ENCODE results near the gene GRHL1. TPM values are rescaled to one million over a fixed set of nuclear protein-coding genes. Genes with fewer than 3 reads are reported as not detected.

GRHL1 gene
- total RNA-seq, 1 experiment from 2014 or later = 2.5 TPM

DNA sequence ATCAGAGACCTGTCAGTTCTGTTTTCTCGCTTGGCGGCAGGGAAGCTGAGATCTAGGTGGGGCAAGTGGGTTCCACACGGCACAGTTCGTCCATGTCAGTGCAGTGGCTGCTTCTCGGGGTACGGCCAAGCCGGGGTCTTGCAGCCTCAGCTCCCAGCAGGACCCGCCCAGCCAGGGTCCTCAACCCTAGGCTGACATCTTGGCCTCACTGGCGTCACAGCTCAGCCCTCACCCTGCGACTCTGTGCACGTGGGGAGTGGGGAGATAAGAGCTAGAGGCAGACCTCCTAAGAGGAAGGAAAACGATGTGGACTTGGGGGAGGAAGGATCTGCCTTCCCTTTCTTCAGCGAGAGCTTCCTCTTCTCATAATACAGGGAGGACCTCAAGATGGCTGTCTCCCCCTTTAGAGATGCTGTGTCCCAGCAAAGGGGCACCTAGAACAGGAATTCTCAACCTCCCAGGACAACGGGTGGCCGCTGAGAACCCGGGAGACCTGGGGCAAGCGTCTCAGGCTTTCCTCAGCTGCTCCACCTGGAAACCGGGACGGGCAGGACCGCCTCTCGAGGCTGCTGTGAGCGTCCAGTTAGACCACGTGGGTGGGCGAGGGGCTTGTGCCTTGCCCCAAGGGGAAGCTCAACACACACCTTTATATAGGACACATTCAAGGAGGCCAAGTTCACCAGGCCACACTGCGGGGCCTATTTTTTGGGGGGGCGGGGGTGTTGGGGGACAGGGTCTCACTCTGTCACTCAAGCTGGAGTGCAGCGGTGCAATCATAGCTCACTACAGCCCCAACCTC, 68.3 kb downstream of the GRHL1 start:
- TF ChIP-seq, protein P1, sequence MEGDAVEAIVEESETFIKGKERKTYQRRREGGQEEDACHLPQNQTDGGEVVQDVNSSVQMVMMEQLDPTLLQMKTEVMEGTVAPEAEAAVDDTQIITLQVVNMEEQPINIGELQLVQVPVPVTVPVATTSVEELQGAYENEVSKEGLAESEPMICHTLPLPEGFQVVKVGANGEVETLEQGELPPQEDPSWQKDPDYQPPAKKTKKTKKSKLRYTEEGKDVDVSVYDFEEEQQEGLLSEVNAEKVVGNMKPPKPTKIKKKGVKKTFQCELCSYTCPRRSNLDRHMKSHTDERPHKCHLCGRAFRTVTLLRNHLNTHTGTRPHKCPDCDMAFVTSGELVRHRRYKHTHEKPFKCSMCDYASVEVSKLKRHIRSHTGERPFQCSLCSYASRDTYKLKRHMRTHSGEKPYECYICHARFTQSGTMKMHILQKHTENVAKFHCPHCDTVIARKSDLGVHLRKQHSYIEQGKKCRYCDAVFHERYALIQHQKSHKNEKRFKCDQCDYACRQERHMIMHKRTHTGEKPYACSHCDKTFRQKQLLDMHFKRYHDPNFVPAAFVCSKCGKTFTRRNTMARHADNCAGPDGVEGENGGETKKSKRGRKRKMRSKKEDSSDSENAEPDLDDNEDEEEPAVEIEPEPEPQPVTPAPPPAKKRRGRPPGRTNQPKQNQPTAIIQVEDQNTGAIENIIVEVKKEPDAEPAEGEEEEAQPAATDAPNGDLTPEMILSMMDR (conservative IDR thresholded peaks at IDR 0.05) = peak; percentile 20; the same call in 1 of the 3 replicates
- Histone ChIP-seq H3K23ac (ENCODE audit: insufficient read length, low read depth, low read length) (no peak overlapping the region), H3K9me3 (ENCODE audit: control insufficient read depth, low read depth, low read length) (no peaks in the 10 kb centered on the region), H3K18ac (ENCODE audit: insufficient read length, low read depth, low read length) (no peak overlapping the region), H3T11ph (ENCODE audit: low read length) (no peak overlapping the region), H4K91ac (ENCODE audit: insufficient read length, low read depth, low read length) (no peak overlapping the region), H3K4me2 (ENCODE audit: insufficient read depth, insufficient read length, low read length) (no peak overlapping the region), H4K5ac (ENCODE audit: insufficient read length, low read depth, low read length) (no peak overlapping the region), H3K14ac (ENCODE audit: insufficient read depth, low read length) (no peak overlapping the region), H3K23me2 (ENCODE audit: insufficient read length, low read depth, low read length, poor library complexity, severe bottlenecking) (peaks cover 4% of the 10 kb centered on the region), H3K9ac (ENCODE audit: extremely low read depth, insufficient read length, low read length) (no peak overlapping the region), H4K20me1 (ENCODE audit: control insufficient read depth, insufficient read depth, insufficient read length) (no peaks in the 10 kb centered on the region), H3K4me1 (ENCODE audit: insufficient read depth, low read length) (no peaks in the 10 kb centered on the region), H2BK12ac (ENCODE audit: insufficient read length, low read depth, low read length) (no peak overlapping the region), H2BK120ac (ENCODE audit: low read depth, low read length, poor library complexity, severe bottlenecking) (no peak overlapping the region), H2BK20ac (ENCODE audit: low read depth, low read length, poor library complexity, severe bottlenecking) (no peak overlapping the region), H3K56ac (ENCODE audit: insufficient read length, low read depth, low read length) (no peak overlapping the region), H2BK15ac (ENCODE audit: low read depth, low read length) (no peak overlapping the region), H2BK5ac (ENCODE audit: insufficient read length, low read length) (no peak overlapping the region), H3K27me3 (ENCODE audit: insufficient read depth, low read length) (no peaks in the 10 kb centered on the region), H4K8ac (replicated peaks; ENCODE audit: insufficient read length, low read depth, low read length) (no peak overlapping the region), H3K27ac (ENCODE audit: insufficient read length, low read depth, low read length) (no peak overlapping the region), H3K79me2 (ENCODE audit: insufficient read depth, low read length) (no peaks in the 10 kb centered on the region), H3K4ac (ENCODE audit: low read depth, low read length) (no peak overlapping the region), H2AK5ac (ENCODE audit: insufficient read length, low read length) (no peak overlapping the region), H2AFZ (ENCODE audit: low read length) (no peak overlapping the region), H3K79me1 (ENCODE audit: insufficient read depth, low read depth, low read length, poor library complexity, severe bottlenecking) (no peaks in the 10 kb centered on the region)
- H3K9me3 Mint-ChIP-seq = no peaks in the 10 kb centered on the region
- H3K4me1 Mint-ChIP-seq = no peaks in the 10 kb centered on the region
- DNase-seq = no peak
- peaks cover 15% of the 10 kb centered on the region for H3K27me3 Mint-ChIP-seq (ENCODE audit: low read depth)
- no peak overlapping the region for H3K4me3 Mint-ChIP-seq
- H3K36me3 Mint-ChIP-seq (ENCODE audit: insufficient read depth in 1 of 3, low read depth in 3 of 3) = no peaks in the 10 kb centered on the region; a peak in 1 of 7 replicates
- no CpG with 5 or more reads among the region's 27 CpGs for WGBS (ENCODE audit: extremely low coverage, insufficient read length, low lambda C conversion rate)
- no peak overlapping the region; a peak in 1 of 7 replicates for H3K27ac Mint-ChIP-seq
